Measurements from ENCODE around the gene ELOVL2. TPM values are rescaled to one million over a fixed set of nuclear protein-coding genes. Genes with fewer than 3 reads are reported as not detected.

ELOVL2 gene
- total RNA-seq, 1 donor, result not detected

DNA sequence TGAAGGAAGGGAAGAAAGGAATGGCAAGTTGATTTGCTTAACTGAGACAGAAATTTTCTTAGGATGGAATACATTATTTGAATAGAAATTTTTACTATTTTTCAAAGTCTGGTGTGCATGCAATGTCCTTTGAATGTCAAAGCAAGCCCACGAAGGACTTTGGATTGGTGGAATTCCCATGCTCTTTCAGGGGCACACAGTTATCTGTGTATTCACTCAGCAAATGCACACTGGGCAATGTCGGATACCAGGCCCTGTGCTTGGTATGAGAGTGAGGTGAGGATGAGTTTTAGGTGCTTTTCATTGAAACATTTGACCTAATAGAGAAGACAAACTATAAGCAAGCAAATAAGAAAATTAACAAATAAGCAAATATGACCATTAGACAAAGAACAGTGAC is 83.9 kb downstream of the ELOVL2 start:
- Histone ChIP-seq H3K4me1 (ENCODE audit: insufficient read depth, low read length) (no peaks in the 10 kb centered on the region), H3K9me3 (ENCODE audit: low read depth, low read length) (no peaks in the 10 kb centered on the region), H3K4me3 (ENCODE audit: low read length) (no peak overlapping the region), H3K27me3 (ENCODE audit: insufficient read depth, low read length) (no peaks in the 10 kb centered on the region)

GRCh38 chr6:10957414-10957886 is 86.7 kb downstream of the ELOVL2 start:
- Histone ChIP-seq H3K27me3 (ENCODE audit: insufficient read depth, low read length) (no peaks in the 10 kb centered on the region), H3K9me3 (ENCODE audit: low read depth, low read length) (no peaks in the 10 kb centered on the region), H3K4me3 (ENCODE audit: low read length) (no peak overlapping the region), H3K4me1 (ENCODE audit: insufficient read depth, low read length) (no peaks in the 10 kb centered on the region)

DNA sequence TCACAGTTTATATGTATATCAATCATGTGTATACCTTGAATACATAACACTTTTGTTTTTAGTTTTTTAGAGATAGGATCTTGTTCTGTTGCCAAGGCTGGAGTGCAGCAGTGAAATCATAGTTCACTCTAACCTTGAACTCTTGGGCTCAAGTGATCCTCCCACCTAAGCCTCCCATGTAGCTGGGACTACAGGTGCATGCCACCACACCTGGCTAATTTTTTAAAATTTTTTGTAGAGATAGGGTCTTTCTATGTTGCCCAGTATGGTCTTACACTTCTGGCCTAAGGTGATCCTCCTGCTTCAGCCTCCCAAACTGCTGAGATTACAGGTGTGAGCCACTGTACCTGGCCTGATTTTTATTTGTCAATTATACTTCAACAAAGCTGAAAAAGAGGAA is 87.3 kb downstream of the ELOVL2 start:
- no peak overlapping the region for H3K4me3 ChIP-seq (ENCODE audit: low read length)
- no peaks in the 10 kb centered on the region for H3K27me3 ChIP-seq (ENCODE audit: insufficient read depth, low read length)
- H3K9me3 ChIP-seq (ENCODE audit: low read depth, low read length), result no peaks in the 10 kb centered on the region
- H3K4me1 ChIP-seq (ENCODE audit: insufficient read depth, low read length), result no peaks in the 10 kb centered on the region

DNA sequence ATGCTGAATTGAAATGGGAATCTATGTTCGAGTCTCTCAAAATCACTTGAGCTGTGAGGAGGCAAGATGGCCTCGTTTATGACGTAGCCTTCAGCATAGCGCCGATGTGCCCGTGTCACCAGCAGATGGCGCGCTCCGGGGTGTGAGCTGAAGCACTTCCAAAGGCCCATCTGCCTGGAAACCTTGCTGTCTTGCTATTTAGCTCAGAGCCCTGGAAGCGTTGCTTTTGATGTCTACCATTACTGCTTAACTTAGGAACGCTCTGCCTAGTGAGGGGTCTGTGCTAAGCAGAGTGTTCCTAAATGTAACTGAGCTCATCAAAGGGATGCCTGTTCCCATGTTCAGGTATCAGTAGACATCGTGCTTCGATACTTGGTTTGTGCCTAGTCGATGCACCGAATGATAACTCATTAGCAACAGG is 89.5 kb downstream of the ELOVL2 start:
- Histone ChIP-seq H3K9me3 (ENCODE audit: low read depth, low read length) (no peaks in the 10 kb centered on the region), H3K27me3 (ENCODE audit: insufficient read depth, low read length) (no peaks in the 10 kb centered on the region), H3K4me1 (ENCODE audit: insufficient read depth, low read length) (no peaks in the 10 kb centered on the region), H3K4me3 (ENCODE audit: low read length) (no peak overlapping the region)

DNA sequence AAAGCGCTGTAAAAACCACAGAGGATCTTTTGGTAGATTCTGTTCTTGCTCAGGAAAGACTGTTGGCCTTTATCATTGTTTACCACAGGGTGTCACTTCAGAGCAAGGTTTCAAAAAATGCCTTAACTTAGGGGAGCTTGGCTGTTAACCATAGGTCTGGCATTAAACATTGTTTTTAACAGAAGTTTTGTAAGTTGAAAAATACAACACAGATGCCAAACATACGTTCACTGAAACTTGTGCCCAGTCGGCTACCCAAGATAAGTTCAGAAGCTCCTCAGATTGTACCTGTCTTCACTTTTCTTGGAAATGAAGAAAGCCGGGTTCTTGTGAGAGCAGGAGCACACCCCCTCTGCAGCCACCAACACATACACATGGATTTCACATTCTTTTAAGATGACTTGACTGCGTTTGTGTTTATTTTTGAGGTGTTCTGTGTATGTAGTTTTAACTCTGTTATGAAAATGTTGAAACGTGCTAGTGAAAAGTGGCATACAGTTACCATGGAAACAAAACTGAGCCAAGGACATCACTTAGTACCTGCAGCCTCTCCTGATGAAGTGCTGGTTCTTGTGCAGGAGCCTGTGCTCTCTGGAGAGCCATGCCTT is 92.3 kb downstream of the ELOVL2 start:
- H3K4me3 ChIP-seq (ENCODE audit: low read length), result no peak overlapping the region
- H3K4me1 ChIP-seq (ENCODE audit: insufficient read depth, low read length), result no peaks in the 10 kb centered on the region
- H3K9me3 ChIP-seq (ENCODE audit: low read depth, low read length), result no peaks in the 10 kb centered on the region
- no peaks in the 10 kb centered on the region for H3K27me3 ChIP-seq (ENCODE audit: insufficient read depth, low read length)

DNA sequence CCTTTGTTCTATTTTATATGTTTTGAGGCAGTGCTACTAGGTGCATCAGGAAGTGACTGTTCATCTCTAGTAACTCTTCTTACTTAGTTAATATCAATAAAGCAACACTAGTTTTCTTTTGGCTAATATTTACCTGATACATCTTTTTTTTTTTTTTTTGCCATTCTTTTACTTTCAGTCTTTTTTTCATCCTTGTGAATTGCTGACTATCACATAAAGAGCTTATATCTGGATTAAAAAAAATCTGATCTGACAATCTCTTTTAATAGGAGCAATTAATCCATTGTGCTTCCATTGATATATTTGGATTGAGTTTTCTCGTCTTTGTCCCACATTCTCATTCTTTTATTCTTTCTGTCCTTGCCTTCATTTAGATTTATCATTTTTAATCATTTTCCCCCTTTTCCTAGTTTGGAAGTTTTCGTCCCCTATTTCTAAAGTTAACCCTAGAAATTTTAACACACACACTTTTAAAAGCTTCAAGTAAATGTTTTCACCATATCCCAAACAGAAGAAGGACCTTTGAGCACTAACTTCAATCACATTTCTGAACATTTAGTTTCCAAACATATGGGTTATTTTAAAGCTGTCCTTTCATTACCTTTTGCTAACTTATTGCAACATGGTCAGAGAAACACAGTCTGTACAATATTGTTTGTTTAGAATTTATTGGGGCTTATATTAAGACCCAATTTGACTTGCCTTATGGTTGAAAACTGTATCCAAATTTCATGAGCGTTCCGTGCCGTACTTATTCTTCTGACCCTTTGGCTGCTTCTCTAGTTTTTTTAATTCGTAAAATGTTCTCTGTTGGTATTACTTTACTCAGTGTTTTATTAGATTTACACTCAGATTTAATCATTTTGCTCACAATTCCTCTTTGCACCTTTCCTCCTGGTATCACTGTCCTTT is 94.3 kb downstream of the ELOVL2 start:
- H3K4me3 ChIP-seq (ENCODE audit: low read length), result no peak overlapping the region
- no peaks in the 10 kb centered on the region for H3K4me1 ChIP-seq (ENCODE audit: insufficient read depth, low read length)
- no peaks in the 10 kb centered on the region for H3K9me3 ChIP-seq (ENCODE audit: low read depth, low read length)
- no peaks in the 10 kb centered on the region for H3K27me3 ChIP-seq (ENCODE audit: insufficient read depth, low read length)

DNA sequence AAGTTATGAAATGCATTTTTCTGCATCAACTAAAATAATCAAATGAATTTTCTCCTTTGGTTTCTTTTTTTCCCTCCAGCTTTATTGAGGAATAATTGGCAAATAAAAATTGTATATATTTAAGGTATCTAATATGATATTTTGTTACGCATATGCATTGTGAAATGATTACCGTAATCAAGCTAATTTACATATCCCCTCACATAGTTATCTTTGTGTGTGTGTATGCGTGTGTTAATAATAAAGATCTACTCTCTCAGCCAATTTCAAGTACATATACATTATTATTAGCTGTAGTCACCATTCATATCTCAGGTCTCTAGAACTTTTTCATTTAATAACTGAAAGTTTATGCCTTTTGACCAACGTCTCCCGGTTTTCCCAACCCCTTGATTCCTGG is 96.1 kb downstream of the ELOVL2 start:
- no peaks in the 10 kb centered on the region for H3K9me3 ChIP-seq (ENCODE audit: low read depth, low read length)
- H3K4me1 ChIP-seq (ENCODE audit: insufficient read depth, low read length), result no peaks in the 10 kb centered on the region
- H3K4me3 ChIP-seq (ENCODE audit: low read length), result no peak overlapping the region
- no peaks in the 10 kb centered on the region for H3K27me3 ChIP-seq (ENCODE audit: insufficient read depth, low read length)

GRCh38 chr6:10945845-10946244 is 98.3 kb downstream of the ELOVL2 start:
- no peak overlapping the region for H3K4me3 ChIP-seq (ENCODE audit: low read length)
- no peaks in the 10 kb centered on the region for H3K27me3 ChIP-seq (ENCODE audit: insufficient read depth, low read length)
- no peaks in the 10 kb centered on the region for H3K9me3 ChIP-seq (ENCODE audit: low read depth, low read length)
- H3K4me1 ChIP-seq (ENCODE audit: insufficient read depth, low read length), result no peaks in the 10 kb centered on the region

DNA sequence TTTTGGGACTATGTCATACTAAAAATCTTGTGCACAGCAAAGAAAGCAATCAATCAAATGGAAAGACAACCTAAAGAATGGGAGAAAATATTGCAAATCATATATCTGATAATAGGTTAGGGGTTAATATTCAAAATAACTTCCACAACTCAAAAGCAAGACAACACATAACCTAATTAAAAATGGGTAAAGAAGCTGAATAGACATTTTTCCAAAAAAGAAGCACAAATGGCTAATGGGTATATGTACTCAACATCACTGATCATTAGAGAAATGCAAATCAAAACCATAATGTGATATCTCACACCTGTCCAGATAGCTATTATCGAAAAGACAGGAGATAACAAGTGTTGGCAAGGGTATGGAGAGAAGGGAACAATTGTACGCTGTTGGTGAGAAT is 104.3 kb downstream of the ELOVL2 start:
- no peaks in the 10 kb centered on the region for H3K27me3 ChIP-seq (ENCODE audit: insufficient read depth, low read length)
- no peak overlapping the region for H3K4me3 ChIP-seq (ENCODE audit: low read length)
- H3K4me1 ChIP-seq (ENCODE audit: insufficient read depth, low read length), result no peaks in the 10 kb centered on the region
- no peaks in the 10 kb centered on the region for H3K9me3 ChIP-seq (ENCODE audit: low read depth, low read length)

GRCh38 chr6:10933126-10933525 is 111.0 kb downstream of the ELOVL2 start:
- no peaks in the 10 kb centered on the region for H3K4me1 ChIP-seq (ENCODE audit: insufficient read depth, low read length)
- no peak overlapping the region for H3K4me3 ChIP-seq (ENCODE audit: low read length)
- H3K9me3 ChIP-seq (ENCODE audit: low read depth, low read length), result no peaks in the 10 kb centered on the region
- peaks cover 5% of the 10 kb centered on the region for H3K27me3 ChIP-seq (ENCODE audit: insufficient read depth, low read length)

Other genes with a start within 250 kb of the ELOVL2 start
- gene MAK, start 205.8 kb downstream of the ELOVL2 start, total RNA-seq, result 0.42 TPM
- not detected for gene GCM2, start 162.3 kb downstream of the ELOVL2 start, total RNA-seq
- not detected for gene SYCP2L, start 157.3 kb downstream of the ELOVL2 start, total RNA-seq
- 4.2 TPM for gene SMIM13, start 49.5 kb upstream of the ELOVL2 start, total RNA-seq
- 0.10 TPM for gene ERVFRD-1, start 67.4 kb upstream of the ELOVL2 start, total RNA-seq
- gene NEDD9, start 188.4 kb upstream of the ELOVL2 start, total RNA-seq, result 42.4 TPM

Measured in mononuclear cell (primary cell).